Measurements from ENCODE around the gene SPPL2B.
A peak's percentile ranks its signal among the peaks of the same experiment; 100 is the strongest.

Gene SPPL2B

GRCh38 chr19:2296141-2296540 lies 32.3 kb upstream of the SPPL2B start:
- no peak for DNase-seq (ENCODE audit: low spot score)
- FAIRE-seq = no peak

GRCh38 chr19:2300533-2300932 lies 28.0 kb upstream of the SPPL2B start:
- DNase-seq (ENCODE audit: low spot score) (no peak), FAIRE-seq (no peak)

GRCh38 chr19:2302319-2303210 lies 25.9 kb upstream of the SPPL2B start:
- no peak for DNase-seq (ENCODE audit: low spot score)
- FAIRE-seq = no peak

- DNase-seq (ENCODE audit: low spot score) = no peak
- no peak for FAIRE-seq
Measured at GRCh38 chr19:2303211-2303798, 25.2 kb upstream of the SPPL2B start.

- no peak for DNase-seq (ENCODE audit: low spot score)
- FAIRE-seq = no peak
Measured at GRCh38 chr19:2305452-2306280, 22.8 kb upstream of the SPPL2B start.

- DNase-seq (ENCODE audit: low spot score) (no peak), FAIRE-seq (no peak)
Measured at GRCh38 chr19:2306281-2306806, 22.1 kb upstream of the SPPL2B start.

GRCh38 chr19:2306971-2307370 lies 21.5 kb upstream of the SPPL2B start:
- no peak for FAIRE-seq
- no peak for DNase-seq (ENCODE audit: low spot score)

- no peak for FAIRE-seq
- no peak for DNase-seq (ENCODE audit: low spot score)
Measured at GRCh38 chr19:2307518-2308012, 20.9 kb upstream of the SPPL2B start.

- DNase-seq (ENCODE audit: low spot score) (no peak), FAIRE-seq (no peak)
Measured at GRCh38 chr19:2308114-2308556, 20.3 kb upstream of the SPPL2B start, which contains the start of gene LINGO3. LINGO3 (minus strand) TSS chr19:2308154; CDS start chr19:2291776, 16,378 bp downstream.

- FAIRE-seq (peak; percentile 94), DNase-seq (ENCODE audit: low spot score) (peak; percentile 97)
Measured at GRCh38 chr19:2309734-2310362, 18.6 kb upstream of the SPPL2B start.

- FAIRE-seq = no peak
Measured at GRCh38 chr19:2311093-2311492, 17.4 kb upstream of the SPPL2B start.

GRCh38 chr19:2312820-2313501 lies 15.5 kb upstream of the SPPL2B start:
- no peak for FAIRE-seq
- no peak for DNase-seq (ENCODE audit: low spot score)

More at GRCh38 chr19:2311093-2311492, 17.4 kb upstream of the SPPL2B start:
- DNase-seq (ENCODE audit: low spot score) = no peak

GRCh38 chr19:2315121-2315817 lies 13.2 kb upstream of the SPPL2B start:
- no peak for DNase-seq (ENCODE audit: low spot score)
- FAIRE-seq = no peak

- no peak for FAIRE-seq
Measured at GRCh38 chr19:2315818-2316353, 12.6 kb upstream of the SPPL2B start.

GRCh38 chr19:2317300-2317699 lies 11.2 kb upstream of the SPPL2B start:
- DNase-seq (ENCODE audit: low spot score) = no peak
- no peak for FAIRE-seq

More at GRCh38 chr19:2315818-2316353, 12.6 kb upstream of the SPPL2B start:
- DNase-seq (ENCODE audit: low spot score) = peak; percentile 26

- FAIRE-seq = no peak
Measured at GRCh38 chr19:2317756-2318155, 10.7 kb upstream of the SPPL2B start.

GRCh38 chr19:2318923-2319322 lies 9.6 kb upstream of the SPPL2B start:
- DNase-seq (ENCODE audit: low spot score) (no peak), FAIRE-seq (no peak)

More at GRCh38 chr19:2317756-2318155, 10.7 kb upstream of the SPPL2B start:
- DNase-seq (ENCODE audit: low spot score) = no peak

- no peak for FAIRE-seq
- DNase-seq (ENCODE audit: low spot score) = no peak
Measured at GRCh38 chr19:2319551-2319950, 8.9 kb upstream of the SPPL2B start.

GRCh38 chr19:2320049-2320448 lies 8.4 kb upstream of the SPPL2B start:
- no peak for FAIRE-seq

More at GRCh38 chr19:2320049-2320448, 8.4 kb upstream of the SPPL2B start:
- DNase-seq (ENCODE audit: low spot score) = no peak
